ENCODE measurements around the gene ZNF571. TPM values are rescaled to one million over a fixed set of nuclear protein-coding genes. Genes with fewer than 3 reads are reported as not detected.

Gene ZNF571
- total and polyA plus RNA-seq, 10 of the 15 experiments (the other 5 are each of a cell fraction or from before 2014, with no cell fraction given), result 0.27 to 1.5 (median 0.45) TPM

- no peak for TF ChIP-seq ZNF207 (IDR thresholded peaks at IDR 0.05; ENCODE audit: borderline replicate concordance)
- no peak for TF ChIP-seq REST (IDR thresholded peaks at IDR 0.05; ENCODE audit: low read depth, low read length)
- no peak for TF ChIP-seq CBFB (IDR thresholded peaks at IDR 0.05; ENCODE audit: low read depth)
- no peak for TF ChIP-seq HDGF (IDR thresholded peaks at IDR 0.05)
- no peak for TF ChIP-seq HDAC6 (IDR thresholded peaks at IDR 0.05; ENCODE audit: unreplicated experiment)
- TF ChIP-seq JUNB (IDR thresholded peaks at IDR 0.05), result no peak
- 0 out of 2 replicates have a peak, but pooled peaks have one; percentile 20 for TF ChIP-seq ASH2L (IDR thresholded peaks at IDR 0.05; ENCODE audit: borderline replicate concordance, low read depth)
- TF ChIP-seq ZNF687 (IDR thresholded peaks at IDR 0.05), result no peak; the same call in 1 of the 2 replicates
- no peak for TF ChIP-seq EZH2 (IDR thresholded peaks at IDR 0.05; ENCODE audit: borderline replicate concordance, control insufficient read depth, low read depth, low read length)
- TF ChIP-seq SIX5 (IDR thresholded peaks at IDR 0.05; ENCODE audit: low read depth, low read length, severe bottlenecking), result peak; percentile 88
- TF ChIP-seq SKIL (IDR thresholded peaks at IDR 0.05; ENCODE audit: low read depth, poor library complexity, severe bottlenecking), result no peak
- peak; percentile 55; the same call in 1 of the 2 replicates for TF ChIP-seq TARDBP (IDR thresholded peaks at IDR 0.05; ENCODE audit: borderline replicate concordance)
- no peak for TF ChIP-seq BACH1 (IDR thresholded peaks at IDR 0.05; ENCODE audit: borderline replicate concordance)
- peak; percentile 59; the same call in 1 of the 2 replicates for TF ChIP-seq POLR2AphosphoS5 (IDR thresholded peaks at IDR 0.05; ENCODE audit: low read length)
- no peak for TF ChIP-seq NFYA (IDR thresholded peaks at IDR 0.05; ENCODE audit: borderline replicate concordance, low read depth, low read length)
- TF ChIP-seq CBX5 (IDR thresholded peaks at IDR 0.05; ENCODE audit: low read depth), result no peak
- no peak for TF ChIP-seq NR2C2 (IDR thresholded peaks at IDR 0.05; ENCODE audit: borderline replicate concordance, control insufficient read depth, insufficient read length, low read depth)
- TF ChIP-seq YY1 (IDR thresholded peaks at IDR 0.05; ENCODE audit: low read depth, low read length), result no peak
- TF ChIP-seq RELA (IDR thresholded peaks at IDR 0.05; ENCODE audit: borderline replicate concordance, partially characterized antibody), result no peak
- no peak; the same call in 1 of the 2 replicates for TF ChIP-seq SIN3A (IDR thresholded peaks at IDR 0.05; ENCODE audit: low read depth, low read length)
These were observed at the start of gene ZNF571, which contains the start of gene ZNF540 (continued) for GRCh38 chr19:37594304-37594981.

All from GM12878 (cell line).